ENCODE measurements around the gene MYO1D.
"Not testable (repeated sequence)": the region's sequence is repeated elsewhere in the genome, so short reads cannot be mapped to it uniquely, and the experiment has no call there.

Gene MYO1D

DNA sequence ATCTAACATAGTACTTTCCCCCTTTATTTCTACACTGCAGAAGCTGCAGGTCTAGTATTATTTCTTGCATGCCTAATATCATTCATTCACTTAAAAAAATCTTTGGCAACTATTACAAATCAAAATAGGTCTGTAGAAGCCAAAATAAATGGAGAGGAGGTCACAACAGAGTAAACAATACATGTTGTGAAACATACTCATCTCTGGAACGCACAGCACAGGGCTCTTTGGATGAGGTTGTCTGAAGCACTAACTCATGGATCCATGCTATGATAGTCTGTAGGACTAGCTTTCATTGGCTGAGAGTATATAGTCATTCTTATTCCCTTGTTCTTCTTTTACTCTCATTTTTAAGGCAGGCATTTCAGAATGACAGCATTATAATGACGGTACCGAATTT is 21.3 kb downstream of the MYO1D start:
- no peak for DNase-seq (ENCODE audit: low read depth in 2 of 2)

- DNase-seq (ENCODE audit: low read depth in 2 of 2) = no peak
Observed at GRCh38 chr17:32854832-32855389, 22.0 kb downstream of the MYO1D start.

- DNase-seq (ENCODE audit: low read depth in 2 of 2) = no peak
Observed at GRCh38 chr17:32854207-32854606, 22.7 kb downstream of the MYO1D start.

DNA sequence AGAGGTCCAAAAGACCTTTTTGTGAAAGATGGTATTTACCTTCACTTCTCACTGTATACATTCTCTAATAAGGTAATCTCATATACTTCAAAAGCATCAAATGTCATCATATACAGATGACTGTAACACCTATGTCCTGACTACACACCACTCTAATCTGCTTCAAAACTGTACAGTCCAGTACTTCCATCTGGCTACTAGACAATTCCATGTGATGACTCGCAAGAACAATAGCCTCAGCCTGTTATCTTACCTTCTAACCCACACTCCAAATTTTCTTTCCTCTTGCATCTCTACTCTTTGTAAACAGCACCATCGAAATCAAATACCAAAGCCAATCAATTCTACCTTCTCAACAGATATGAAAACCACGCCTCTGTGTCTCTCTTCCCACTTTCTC is 24.1 kb downstream of the MYO1D start:
- DNase-seq (ENCODE audit: low read depth in 2 of 2) = no peak

- no peak for DNase-seq (ENCODE audit: low read depth in 2 of 2)
Observed at GRCh38 chr17:32849879-32850278, 27.0 kb downstream of the MYO1D start.

GRCh38 chr17:32847977-32848376 is 28.9 kb downstream of the MYO1D start:
- DNase-seq (ENCODE audit: low read depth in 2 of 2) = no peak

GRCh38 chr17:32846143-32846542 is 30.8 kb downstream of the MYO1D start:
- DNase-seq (ENCODE audit: low read depth in 2 of 2) = no peak

- no peak for DNase-seq (ENCODE audit: low read depth in 2 of 2)
Observed at GRCh38 chr17:32840241-32840640, 36.7 kb downstream of the MYO1D start.

DNA sequence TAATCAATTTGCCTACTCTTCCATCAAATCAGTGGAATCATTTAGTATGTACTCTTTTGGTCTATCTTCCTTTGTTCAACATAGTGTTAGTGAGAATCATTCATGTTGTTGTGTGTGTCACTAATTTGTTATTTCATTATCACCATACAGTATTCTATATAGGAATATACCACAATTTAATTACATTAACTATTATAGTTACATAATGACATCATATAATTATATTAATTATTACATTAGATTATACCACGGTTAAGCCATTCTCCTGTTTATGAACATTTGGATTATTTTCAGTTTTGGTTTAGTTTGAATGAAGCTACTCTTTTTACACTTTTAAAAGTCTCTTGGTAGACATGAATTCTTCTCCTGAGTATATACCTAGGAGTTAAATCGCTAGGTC is 40.4 kb downstream of the MYO1D start:
- no peak for DNase-seq (ENCODE audit: low read depth in 2 of 2)

GRCh38 chr17:32835291-32835761 is 41.6 kb downstream of the MYO1D start:
- DNase-seq (ENCODE audit: low read depth in 2 of 2) = no peak

- no peak for DNase-seq (ENCODE audit: low read depth in 2 of 2)
Observed at GRCh38 chr17:32834104-32834503, 42.8 kb downstream of the MYO1D start.

GRCh38 chr17:32833526-32833925 is 43.4 kb downstream of the MYO1D start:
- no peak for DNase-seq (ENCODE audit: low read depth in 2 of 2)

- DNase-seq (ENCODE audit: low read depth in 2 of 2) = no peak
Observed at GRCh38 chr17:32833076-32833475, 43.8 kb downstream of the MYO1D start.

DNA sequence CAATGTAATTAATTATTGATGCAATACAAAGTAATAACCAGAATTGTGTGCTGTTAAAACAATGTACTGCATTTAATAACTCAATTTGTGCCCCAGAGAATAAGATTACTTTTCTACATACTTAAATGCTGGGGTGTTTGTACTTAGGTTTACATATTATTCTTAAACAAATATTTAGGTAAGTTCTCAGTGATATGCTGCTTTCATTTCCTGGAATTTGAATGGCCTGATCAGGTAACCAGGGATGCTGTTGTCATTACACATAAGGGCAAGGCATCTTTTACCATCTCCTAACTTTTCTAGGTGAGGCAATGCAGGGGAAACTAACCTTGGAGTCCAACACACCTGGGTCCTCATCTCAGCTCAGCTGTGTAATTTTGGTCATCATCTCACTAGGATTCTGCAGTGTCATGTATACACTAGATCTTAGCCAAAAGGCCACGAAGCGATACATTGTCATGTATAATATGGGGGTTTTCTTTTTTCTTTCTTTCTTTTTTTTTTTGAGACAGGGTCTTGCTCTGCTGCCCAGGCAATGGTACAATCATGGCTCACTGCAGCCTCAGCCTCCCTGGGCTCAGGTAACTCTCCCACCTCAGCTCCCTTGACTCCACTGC is 45.2 kb downstream of the MYO1D start:
- DNase-seq (ENCODE audit: low read depth in 2 of 2) = no peak

DNA sequence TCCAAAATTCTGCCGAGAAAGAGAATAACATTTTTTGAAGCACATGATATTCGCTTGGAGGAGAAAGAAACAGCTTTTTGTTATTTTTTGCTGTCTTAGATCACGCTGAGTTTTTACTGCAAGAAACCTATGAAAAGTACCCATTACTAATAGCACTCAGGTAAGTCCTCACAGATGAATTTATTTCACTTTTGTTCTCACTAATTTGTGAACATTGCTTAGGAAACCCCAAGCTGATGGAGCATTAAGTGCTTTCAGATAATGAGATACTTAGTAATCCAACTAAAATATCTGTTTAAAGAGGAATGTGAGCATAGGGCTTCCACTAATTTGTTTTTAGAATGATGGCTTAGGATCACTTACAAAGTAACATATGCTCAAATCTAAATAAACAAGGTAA is 45.7 kb downstream of the MYO1D start:
- no peak for DNase-seq (ENCODE audit: low read depth in 2 of 2)

DNA sequence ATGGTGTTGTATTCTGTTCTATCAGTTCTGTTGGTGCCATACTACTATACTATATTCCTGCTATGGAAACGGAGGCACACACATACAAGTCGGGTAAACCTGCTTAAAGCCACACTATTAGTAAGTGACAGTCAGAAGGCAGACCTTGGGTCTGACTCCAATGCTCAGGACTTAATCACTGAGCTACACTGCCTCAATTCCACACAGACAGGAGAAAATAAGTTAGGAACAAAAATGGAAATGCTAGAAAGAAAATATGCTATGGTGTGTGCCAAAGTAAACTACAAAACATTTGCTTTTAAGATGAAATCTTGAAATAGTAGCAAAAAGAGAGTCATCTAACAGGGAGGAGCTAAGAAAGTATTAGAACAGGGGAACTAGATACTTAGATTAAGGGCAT is 48.1 kb downstream of the MYO1D start:
- no peak for DNase-seq (ENCODE audit: low read depth in 2 of 2)

GRCh38 chr17:32827227-32827626 is 49.7 kb downstream of the MYO1D start:
- no peak for DNase-seq (ENCODE audit: low read depth in 2 of 2)

- DNase-seq (ENCODE audit: low read depth in 2 of 2) = no peak
Observed at GRCh38 chr17:32826076-32826475, 50.8 kb downstream of the MYO1D start.

DNA sequence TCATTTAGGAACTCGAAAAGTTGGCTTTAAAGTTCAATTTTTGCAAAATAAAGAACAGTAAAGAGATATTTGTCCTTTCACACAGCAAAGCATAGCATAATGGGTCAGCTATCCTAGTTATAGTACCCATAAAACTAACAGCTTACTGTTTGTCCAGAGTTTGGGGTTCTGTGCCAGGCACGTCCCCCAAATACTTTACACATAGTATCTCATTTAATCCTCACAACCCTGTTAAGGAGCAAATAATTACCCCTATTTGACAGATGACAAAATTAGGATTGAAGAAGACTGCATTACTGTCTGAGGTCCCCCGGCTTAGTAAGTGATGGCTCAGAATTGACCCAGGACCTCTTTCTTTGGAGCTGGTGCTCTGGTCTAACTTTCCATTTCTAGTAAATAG is 52.6 kb downstream of the MYO1D start:
- DNase-seq (ENCODE audit: low read depth in 2 of 2) = no peak

DNA sequence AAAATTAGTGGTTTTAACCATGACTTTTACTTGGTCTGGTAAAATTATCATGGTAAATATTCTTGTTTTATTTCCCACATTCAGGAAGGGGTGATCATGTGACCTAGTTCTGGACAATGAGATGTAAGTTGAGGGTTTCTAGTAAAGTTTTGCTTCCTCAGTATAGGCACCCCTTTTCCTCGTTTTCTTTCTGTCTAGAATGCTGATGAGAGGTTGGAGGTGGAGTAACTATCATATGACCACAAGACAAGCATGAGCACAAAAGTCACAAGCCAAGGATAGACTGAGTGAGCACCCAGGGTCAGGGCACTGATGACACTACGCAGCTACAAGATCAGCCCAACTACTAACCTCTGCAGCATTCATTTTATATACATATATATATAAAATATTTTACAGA is 53.9 kb downstream of the MYO1D start:
- no peak for DNase-seq (ENCODE audit: low read depth in 2 of 2)

- not testable (repeated sequence) for DNase-seq (ENCODE audit: low read depth in 2 of 2)
Observed at GRCh38 chr17:32821987-32822934, 54.7 kb downstream of the MYO1D start.

- DNase-seq (ENCODE audit: low read depth in 2 of 2) = no peak
Observed at GRCh38 chr17:32820440-32820839, 56.5 kb downstream of the MYO1D start.

DNA sequence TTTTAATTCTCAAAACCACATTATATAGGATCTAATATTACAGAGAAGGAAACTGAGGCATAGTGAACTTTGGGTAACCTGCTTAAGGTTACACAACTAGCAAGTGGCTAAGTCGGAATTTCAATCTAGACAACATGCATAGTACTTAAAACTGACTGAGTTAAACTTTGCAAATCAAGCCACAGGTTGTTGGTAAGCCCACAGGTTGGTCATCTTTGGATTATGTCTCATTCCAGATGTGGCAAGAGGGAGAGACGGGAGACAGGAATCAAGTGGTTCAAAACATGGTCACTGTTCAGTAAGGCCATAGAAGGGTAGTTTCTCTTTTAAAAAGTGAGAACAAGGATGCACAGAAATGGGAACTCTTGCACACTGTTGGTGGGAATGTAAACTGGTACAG is 57.1 kb downstream of the MYO1D start:
- no peak for DNase-seq (ENCODE audit: low read depth in 2 of 2)

Data from activated CD4-positive, alpha-beta T cell treated with anti-CD3 and anti-CD28 coated beads for 24 hours (primary cell).